ENCODE data around the gene ANKRD55. TPM values are rescaled to one million over a fixed set of nuclear protein-coding genes. Genes with fewer than 3 reads are reported as not detected.
A peak's percentile ranks its signal among the peaks of the same experiment; 100 is the strongest.

The ANKRD55 gene
- total and polyA plus RNA-seq, 7 donors = 1.8 to 1.9 TPM; not detected in 5

GRCh38 chr5:56190497-56190896, 42.6 kb downstream of the ANKRD55 start:
- DNase-seq = peak; percentile 70
- TF ChIP-seq, protein P1, sequence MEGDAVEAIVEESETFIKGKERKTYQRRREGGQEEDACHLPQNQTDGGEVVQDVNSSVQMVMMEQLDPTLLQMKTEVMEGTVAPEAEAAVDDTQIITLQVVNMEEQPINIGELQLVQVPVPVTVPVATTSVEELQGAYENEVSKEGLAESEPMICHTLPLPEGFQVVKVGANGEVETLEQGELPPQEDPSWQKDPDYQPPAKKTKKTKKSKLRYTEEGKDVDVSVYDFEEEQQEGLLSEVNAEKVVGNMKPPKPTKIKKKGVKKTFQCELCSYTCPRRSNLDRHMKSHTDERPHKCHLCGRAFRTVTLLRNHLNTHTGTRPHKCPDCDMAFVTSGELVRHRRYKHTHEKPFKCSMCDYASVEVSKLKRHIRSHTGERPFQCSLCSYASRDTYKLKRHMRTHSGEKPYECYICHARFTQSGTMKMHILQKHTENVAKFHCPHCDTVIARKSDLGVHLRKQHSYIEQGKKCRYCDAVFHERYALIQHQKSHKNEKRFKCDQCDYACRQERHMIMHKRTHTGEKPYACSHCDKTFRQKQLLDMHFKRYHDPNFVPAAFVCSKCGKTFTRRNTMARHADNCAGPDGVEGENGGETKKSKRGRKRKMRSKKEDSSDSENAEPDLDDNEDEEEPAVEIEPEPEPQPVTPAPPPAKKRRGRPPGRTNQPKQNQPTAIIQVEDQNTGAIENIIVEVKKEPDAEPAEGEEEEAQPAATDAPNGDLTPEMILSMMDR (IDR thresholded peaks at IDR 0.05) = no peak
- TF ChIP-seq POLR2A (IDR thresholded peaks at IDR 0.05) (no peak), EP300 (IDR thresholded peaks at IDR 0.05) (no peak), POLR2AphosphoS5 (IDR thresholded peaks at IDR 0.05) (no peak)
- Histone ChIP-seq H3K4me1 (peaks cover 0 to 11% (median 3%) of the 10 kb centered on the region in 4 donors), H3K9me3 (no peaks in the 10 kb centered on the region), H3K27ac (no peak overlapping the region), H3K4me3 (no peak overlapping the region), H3K27me3 (no peaks in the 10 kb centered on the region), H3K36me3 (no peaks in the 10 kb centered on the region)
- intact Hi-C loops (cut with DNase I) = no loop called here
- 67 to 74% methylated on average over 2 of the region's 2 CpGs for WGBS, 2 donors

GRCh38 chr5:56185768-56186311, 47.3 kb downstream of the ANKRD55 start:
- intact Hi-C loops (cut with DNase I) = no loop called here
- 79 to 82% methylated on average over 8 of the region's 8 CpGs for WGBS, 2 donors
- Histone ChIP-seq H3K27me3 (no peaks in the 10 kb centered on the region), H3K4me1 (no peaks in the 10 kb centered on the region), H3K9me3 (no peaks in the 10 kb centered on the region), H3K27ac (no peak overlapping the region), H3K36me3 (no peaks in the 10 kb centered on the region), H3K4me3 (no peak overlapping the region)
- no peak for DNase-seq
- TF ChIP-seq POLR2AphosphoS5 (IDR thresholded peaks at IDR 0.05) = no peak
- TF ChIP-seq EP300 (IDR thresholded peaks at IDR 0.05) = no peak
- no peak for TF ChIP-seq POLR2A (IDR thresholded peaks at IDR 0.05)
- TF ChIP-seq, protein P1 (IDR thresholded peaks at IDR 0.05) = no peak

DNA sequence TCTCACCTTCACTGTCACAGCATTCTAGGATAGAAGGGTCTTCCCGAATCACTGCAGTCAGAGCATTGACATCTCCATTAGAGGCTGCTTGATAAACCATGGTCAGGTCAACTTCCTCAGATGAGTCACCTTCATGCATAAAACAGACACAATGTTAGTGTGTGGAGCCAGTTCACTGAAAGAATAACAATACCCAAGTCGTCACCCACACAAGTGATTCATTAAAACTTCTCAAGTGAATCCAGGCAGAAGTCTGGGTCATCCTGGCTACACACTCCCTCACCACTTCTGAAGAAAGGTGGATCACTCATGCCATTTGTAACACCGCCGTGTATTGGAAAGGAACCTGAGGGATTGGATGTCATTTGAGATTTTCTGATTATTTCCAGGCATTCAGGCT, 49.6 kb downstream of the ANKRD55 start:
- no peak for DNase-seq
- no peaks in the 10 kb centered on the region for H3K27me3 ChIP-seq
- no peaks in the 10 kb centered on the region for H3K4me1 ChIP-seq
- H3K36me3 ChIP-seq = no peaks in the 10 kb centered on the region
- no peak for TF ChIP-seq POLR2A (IDR thresholded peaks at IDR 0.05)
- TF ChIP-seq, protein P1 (IDR thresholded peaks at IDR 0.05) = no peak
- TF ChIP-seq EP300 (IDR thresholded peaks at IDR 0.05) = no peak
- no peak for TF ChIP-seq POLR2AphosphoS5 (IDR thresholded peaks at IDR 0.05)
- WGBS, 2 donors = 77 to 87% methylated on average over 4 of the region's 4 CpGs
- no peaks in the 10 kb centered on the region for H3K9me3 ChIP-seq
- H3K4me3 ChIP-seq = no peak overlapping the region
- intact Hi-C loops (cut with DNase I) = no loop called here
- no peak overlapping the region for H3K27ac ChIP-seq

DNA sequence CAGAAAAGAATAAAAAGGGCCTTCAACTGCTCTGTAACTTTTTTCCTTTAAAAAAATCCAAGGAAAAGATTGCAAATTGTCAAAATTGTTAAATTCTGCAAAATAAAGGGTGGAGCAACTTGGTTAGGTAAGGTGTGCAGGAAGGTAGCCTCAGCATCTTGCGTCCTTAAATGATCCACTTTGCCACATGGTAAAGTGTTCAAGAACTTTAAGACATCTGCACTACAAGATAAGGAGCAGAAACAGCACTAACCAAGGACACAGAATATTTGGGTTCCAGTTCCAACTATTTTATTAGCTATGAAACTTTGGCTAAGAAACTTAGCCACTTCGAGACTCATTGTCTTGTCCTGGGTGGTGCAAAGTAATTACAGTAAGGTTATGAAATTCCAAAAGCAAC, 53.7 kb downstream of the ANKRD55 start:
- WGBS, 2 donors = 68 to 80% methylated on average over 2 of the region's 2 CpGs
- H3K27me3 ChIP-seq = no peaks in the 10 kb centered on the region
- H3K36me3 ChIP-seq = no peaks in the 10 kb centered on the region
- DNase-seq = no peak
- H3K4me1 ChIP-seq = no peaks in the 10 kb centered on the region
- intact Hi-C loops (cut with DNase I) = loop anchor here (10.0 kb wide), 1 partner anchor 105 kb away; no protein-coding TSS in a partner anchor
- no peak overlapping the region for H3K4me3 ChIP-seq
- H3K27ac ChIP-seq = no peak overlapping the region
- TF ChIP-seq POLR2AphosphoS5 (IDR thresholded peaks at IDR 0.05) (no peak), POLR2A (IDR thresholded peaks at IDR 0.05) (no peak), EP300 (IDR thresholded peaks at IDR 0.05) (no peak)
- TF ChIP-seq, protein P1 (IDR thresholded peaks at IDR 0.05) = no peak
- H3K9me3 ChIP-seq = no peaks in the 10 kb centered on the region

DNA sequence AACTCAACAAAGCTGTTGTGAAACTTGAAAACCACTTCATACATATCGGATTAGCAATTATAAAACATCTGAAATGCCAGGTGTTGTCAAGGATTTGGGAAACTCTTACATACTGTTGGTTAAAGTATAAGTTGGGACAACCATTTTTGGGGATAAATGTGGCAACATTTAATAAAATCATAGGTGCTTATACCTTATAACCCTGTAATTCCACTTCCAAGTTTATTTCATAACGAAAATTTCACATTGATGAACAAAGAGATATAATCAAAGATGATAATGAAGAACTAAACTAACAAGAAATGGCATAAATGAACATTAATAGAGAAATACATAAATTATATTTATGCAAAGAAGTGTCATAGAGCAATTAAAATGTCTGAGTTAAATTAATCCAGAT, 54.3 kb downstream of the ANKRD55 start:
- TF ChIP-seq, protein P1 (IDR thresholded peaks at IDR 0.05) = no peak
- TF ChIP-seq POLR2A (IDR thresholded peaks at IDR 0.05) (no peak), POLR2AphosphoS5 (IDR thresholded peaks at IDR 0.05) (no peak), EP300 (IDR thresholded peaks at IDR 0.05) (no peak)
- no peak for DNase-seq
- no peak overlapping the region for H3K4me3 ChIP-seq
- H3K27me3 ChIP-seq = no peaks in the 10 kb centered on the region
- no peaks in the 10 kb centered on the region for H3K9me3 ChIP-seq
- no peaks in the 10 kb centered on the region for H3K36me3 ChIP-seq
- H3K4me1 ChIP-seq = no peaks in the 10 kb centered on the region
- 73 to 74% methylated on average over 2 of the region's 2 CpGs for WGBS, 2 donors
- no peak overlapping the region for H3K27ac ChIP-seq
- intact Hi-C loops (cut with DNase I) = loop anchor here (10.0 kb wide), 1 partner anchor 104 kb away; no protein-coding TSS in a partner anchor

Data from sigmoid colon (tissue), 7 donors.